Measurements from ENCODE around the gene MYL12B.
A peak's percentile ranks its signal among the peaks of the same experiment; 100 is the strongest.

Gene MYL12B

DNA sequence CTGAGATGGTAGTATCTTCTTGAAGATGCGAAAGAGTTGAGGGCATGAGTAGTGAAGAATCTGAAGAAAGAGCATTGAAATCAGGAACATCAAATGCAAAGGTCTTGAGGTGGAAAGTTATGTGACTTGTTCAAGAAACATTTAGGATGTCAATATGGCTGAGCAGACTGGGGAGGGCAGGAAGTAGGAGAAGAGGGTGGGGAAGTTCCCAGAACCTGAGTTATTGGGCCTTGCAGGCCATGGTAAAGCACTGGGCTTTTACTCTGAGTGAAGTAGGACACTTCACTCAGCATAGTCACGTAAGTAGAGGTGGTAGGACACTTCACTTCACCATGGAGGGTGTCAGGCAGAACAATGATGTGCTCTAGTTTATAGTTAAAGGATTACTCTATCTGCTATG, 26.1 kb upstream of the MYL12B start:
- no peak for DNase-seq (ENCODE audit: low spot score)

DNA sequence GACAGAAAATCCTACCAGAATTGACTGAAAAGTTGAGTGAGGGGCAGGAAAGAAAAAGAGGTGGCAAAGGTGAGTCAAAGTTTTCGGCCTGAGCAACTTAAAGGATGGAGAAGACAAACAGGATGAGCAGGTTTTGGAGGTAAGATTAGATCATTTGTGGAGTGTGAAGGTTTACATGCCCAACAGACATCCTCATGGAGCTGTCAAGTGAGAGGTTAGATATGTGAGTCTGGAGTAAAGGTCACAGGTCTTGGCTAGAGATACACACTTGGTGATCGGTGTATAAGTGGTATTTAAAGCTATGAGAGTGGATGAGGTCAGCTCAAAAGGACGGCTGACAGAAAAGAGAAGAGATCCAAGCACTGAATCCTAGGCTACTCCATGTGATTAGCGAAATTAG, 25.5 kb upstream of the MYL12B start:
- no peak for DNase-seq (ENCODE audit: low spot score)

DNA sequence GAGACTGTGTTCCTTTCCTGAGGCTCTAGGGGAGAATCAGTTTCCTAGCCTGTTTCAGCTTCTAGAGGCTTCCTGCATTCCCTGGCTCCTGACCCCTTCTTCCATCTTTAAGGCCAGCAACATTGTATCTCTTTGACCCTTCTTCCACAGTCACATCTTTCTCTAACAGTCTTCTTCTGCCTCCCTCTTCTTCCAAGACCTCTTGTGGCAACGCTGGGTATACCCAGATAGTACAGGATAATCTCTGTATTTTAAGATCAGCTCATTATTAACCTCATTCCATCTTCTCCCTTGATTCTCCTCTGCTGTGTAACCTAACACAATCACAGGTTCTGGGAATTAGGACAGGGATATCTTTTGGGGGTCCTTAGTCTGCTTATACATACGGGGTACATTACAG, 23.2 kb upstream of the MYL12B start:
- no peak for DNase-seq (ENCODE audit: low spot score)

DNA sequence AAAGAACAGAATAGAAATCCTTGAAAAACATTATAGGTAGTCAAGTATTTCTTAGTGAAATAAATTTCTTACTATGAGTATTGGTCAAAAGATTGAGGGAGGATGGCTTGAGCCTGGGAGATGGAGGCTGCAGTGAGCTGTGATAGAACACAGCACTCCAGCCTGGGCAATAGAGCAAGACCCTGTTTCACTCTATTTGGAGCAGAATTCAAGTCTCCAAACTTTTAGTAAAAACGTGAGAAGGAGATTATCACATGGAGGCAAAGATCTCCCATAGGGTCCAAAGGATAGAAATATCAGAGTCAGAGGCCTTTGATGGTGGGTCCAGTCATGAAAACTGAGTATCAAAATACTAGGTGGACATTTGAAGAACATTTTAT, 16.8 kb upstream of the MYL12B start:
- DNase-seq (ENCODE audit: low spot score): no peak

DNA sequence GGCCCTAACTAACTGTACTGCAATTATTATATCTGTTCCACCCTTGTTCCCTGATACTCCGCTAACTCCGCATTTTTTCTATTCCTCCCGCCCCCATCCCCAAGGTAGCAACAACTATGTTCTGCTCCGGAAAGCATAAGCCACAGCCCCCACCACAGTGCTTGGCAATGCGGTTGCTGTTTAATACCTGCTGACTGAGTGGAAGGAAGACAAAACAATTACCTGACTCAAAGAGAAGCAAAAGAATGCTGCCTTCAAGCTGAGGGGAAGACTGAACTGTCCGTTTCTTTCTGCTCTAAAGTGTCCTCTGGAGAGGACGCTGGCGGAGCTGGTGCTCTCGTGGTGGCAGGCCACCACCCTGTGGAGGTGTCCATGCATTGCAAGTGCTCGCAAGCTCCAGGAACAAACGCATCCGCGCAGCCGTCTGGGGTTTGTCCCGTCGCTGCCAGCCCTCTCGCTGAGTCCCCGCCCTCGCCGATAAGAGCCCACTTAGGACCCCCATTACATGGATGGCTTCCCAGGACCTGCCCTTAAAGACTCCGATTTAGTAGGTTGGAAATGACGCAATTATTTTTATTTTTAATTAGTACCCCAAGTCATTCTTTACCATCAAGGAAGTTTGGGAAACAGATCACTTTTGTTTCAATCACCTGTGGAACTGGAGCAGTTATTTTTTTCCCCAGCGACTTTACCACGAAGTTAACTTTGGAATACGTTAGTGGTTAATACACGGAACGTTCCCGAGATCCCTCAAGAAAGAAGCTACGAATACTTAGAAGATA, 15.9 kb upstream of the MYL12B start:
- peak; percentile 74 for DNase-seq (ENCODE audit: low spot score)

DNA sequence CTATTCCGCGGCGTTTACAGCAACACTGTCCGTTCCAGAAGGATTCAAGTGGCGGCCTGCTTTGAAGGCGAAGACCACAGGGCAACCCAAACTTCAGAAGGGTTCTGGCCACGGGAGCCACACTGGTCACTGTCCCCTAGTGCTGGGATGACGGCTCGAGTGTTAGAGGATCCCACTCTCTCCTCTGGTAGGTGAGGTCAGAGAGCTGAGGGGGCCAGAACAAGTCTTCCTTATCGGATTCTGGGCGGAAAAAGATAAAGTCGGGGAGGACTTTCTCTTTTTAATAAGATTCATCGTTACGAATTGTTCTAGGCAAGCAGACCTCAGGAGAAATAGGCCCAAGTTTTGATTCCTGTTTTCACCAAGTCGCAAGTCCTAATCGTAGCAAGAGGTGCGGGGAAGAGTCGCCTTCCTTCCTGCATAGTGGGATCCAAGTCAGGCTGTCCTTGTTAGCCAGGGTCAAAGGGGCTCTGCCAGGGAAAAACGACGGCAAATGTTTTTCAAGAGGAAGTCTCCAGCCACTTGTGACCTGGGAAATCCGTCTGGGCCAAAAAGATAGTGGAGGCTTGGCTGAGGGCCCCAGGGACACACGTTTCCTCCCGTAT, 15.2 kb upstream of the MYL12B start:
- no peak for DNase-seq (ENCODE audit: low spot score)

DNA sequence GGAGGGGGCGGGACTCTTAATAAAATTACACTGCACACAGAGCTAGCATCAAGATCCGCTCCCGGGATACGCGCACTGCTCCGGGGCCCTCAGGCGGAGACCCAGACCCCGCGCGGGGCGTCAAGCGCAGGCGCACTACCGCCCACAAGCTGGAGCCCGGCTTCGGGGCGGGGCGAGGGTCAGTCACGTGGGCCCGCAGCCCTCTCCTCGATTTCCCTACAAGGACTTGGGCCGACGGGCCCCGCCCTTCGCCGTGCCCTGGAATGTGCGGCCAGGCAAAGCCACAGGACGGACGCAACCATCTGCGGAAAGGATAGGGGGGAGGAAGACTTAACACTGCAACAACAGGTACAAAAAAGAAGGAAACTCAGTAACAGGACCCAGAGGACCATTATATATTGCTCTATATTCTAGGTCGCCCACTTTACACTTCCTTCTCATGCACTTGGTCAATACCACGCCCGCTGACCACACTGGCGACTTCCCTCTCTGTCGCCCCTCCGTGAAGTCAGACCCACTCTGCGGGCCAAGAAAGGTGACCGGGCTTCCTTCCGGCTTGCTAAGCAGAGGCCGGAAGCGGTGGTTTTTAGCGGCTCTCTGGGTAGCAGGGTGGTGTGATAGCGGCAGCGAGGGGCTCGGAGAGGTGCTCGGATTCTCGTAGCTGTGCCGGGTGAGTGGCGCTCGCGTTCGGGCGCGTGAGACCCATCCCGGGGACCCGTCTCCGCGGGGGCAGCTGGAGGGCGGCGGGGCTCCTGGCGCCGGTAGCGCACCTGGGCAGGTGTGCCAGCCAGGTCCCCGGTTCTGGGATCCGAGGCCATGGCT, 14.5 kb upstream of the MYL12B start, which contains the start of gene MYL12A:
MYL12A (plus strand) TSS at position 562 of the 822 bp plus-strand sequence. CDS start 5,447 bp downstream, outside the sequence.
- DNase-seq (ENCODE audit: low spot score): peak; percentile 90

DNA sequence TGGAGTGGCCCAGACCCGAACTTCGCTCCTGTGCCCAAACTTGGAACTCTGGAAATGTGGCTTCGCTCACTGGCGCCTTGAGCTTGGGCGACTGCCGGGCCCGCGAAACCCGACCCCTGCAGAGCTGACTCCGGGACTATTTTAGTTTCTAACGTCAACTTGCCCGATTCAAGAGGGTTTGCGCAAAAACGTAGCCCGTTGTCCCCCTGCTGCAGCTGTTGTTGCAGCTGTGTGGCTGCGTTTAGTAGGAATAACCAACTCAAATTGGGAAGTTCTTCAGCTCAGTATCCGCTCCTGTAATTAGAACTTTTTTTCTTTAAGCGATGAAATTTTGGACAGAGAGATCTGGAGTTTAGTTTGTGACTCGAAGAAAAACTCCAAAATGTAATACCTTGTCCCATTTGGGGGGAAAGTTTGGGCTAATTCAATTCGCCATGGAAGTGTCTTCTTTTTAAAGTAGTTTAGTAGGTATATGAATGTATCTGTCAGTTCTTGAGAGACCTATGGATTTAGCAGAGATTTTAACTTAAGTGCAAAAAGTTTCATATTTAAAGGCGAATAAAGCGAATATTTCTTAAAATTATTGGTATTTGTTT, 13.8 kb upstream of the MYL12B start:
- DNase-seq (ENCODE audit: low spot score): no peak

DNA sequence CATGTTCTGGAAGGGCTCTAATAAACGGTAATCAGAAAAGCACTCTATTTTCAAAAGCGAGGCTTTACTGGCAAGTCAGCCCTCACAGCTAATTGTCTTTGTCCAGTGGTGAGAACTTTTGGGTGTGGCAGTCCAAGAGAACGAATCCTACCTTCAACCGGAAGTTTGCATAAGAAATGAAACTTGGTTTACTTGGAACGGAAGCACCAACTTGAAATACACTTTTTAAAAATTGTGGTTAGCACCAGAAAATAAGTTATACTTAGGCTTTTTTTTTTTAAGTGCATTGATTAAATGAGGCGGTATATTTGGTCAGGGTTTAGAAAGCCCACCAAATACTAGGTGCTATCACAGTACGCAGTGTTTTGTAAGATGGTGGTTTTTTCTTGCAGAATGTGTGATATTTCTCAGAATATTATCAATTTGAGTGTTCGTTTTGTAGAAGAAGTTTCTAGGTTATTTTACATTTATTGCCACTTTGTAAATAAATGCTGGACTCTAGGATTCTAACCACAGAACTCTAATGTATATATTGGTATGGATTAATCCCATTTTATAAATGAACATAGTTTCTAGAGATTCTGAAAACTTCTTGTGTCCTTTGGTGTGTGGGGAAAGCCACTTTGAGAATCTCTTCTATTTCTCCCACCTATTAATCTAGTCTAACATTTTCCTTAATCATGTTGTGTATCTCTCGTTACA, 13.1 kb upstream of the MYL12B start:
- no peak for DNase-seq (ENCODE audit: low spot score)

DNA sequence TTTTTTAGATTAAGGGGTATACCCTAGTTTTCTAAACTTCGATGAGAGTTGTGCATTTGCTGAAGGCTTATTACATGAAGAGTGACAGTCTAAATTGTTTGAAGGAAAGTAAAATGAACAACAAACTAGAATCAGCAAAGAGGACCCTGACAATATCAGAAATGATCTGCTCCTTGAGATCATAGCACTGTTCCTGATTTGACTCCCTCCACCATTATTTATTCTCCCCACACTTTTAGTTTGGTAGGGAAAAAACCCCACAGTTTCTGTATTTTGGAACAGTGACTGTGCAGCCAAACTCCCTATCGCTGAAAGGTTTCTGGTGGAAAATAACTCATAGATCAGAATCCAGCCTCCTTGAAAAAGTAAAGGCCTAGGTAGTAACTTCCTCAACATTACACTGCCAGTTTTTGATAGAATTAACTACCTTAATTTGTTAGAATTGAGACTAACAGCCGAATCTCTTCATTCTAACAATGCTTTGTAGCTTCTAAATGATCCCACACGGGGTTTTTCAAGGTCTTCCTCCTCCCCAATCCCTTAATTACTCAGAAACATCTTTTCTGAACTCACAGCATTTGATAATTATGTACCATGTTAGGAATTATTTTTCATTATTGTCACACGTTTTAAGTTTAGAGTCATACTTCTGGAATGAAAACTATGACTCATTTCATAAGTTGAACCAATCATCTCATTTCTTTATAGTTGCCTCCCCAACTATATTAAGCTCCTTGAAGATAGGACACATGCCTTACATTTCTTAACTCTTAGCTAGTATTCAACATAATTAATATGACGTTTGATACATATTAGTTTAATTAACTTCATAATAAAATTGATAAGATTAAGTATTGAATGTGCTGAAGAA, 11.5 kb upstream of the MYL12B start:
- DNase-seq (ENCODE audit: low spot score): no peak

DNA sequence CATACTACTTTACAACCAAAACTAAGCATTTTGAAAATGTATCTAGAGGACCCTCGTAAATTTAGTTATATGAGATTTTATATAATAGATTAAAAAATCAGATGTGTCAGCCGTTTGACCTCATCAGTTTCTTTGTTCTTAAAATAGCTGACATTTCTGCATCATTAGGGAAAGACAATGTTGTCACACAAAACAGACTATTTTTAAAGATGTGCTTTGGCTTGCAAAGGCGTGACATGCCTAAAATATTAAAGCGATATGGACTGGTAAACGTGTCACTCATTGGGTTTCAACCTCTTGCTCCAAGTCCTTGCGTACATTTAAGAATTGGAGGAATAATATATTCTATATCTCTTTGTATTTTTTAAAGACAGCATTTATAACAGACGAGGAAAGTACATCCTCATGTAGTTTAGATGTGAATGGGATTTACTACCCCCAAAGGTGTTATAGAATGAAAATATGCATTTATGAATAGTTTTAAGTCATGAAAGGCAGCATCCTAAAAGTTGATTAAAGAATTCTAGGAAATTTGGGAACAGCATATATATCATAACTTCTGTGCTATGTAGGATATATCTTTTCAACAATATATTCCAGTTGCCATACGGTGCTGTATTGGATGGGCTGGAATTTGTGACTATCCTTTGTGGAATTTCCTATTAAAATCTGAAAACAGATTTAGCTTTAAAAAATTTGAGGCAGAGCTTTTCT, 10.5 kb upstream of the MYL12B start:
- DNase-seq (ENCODE audit: low spot score): no peak

DNA sequence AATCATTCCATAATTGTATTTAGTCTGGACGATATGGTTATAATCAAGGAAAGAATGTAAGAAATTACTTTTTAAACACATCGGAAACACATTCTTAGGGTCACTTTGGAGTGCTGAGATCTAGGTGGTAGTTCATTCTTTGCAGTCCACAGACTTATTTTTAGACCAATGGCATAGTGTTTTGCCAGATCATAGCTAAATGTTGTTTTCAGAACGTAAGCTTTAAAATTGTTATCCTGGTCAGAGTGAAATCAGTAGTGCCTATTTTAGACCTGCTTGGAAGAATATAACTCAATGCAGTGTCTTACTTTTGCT, 10.0 kb upstream of the MYL12B start:
- DNase-seq (ENCODE audit: low spot score): no peak

DNA sequence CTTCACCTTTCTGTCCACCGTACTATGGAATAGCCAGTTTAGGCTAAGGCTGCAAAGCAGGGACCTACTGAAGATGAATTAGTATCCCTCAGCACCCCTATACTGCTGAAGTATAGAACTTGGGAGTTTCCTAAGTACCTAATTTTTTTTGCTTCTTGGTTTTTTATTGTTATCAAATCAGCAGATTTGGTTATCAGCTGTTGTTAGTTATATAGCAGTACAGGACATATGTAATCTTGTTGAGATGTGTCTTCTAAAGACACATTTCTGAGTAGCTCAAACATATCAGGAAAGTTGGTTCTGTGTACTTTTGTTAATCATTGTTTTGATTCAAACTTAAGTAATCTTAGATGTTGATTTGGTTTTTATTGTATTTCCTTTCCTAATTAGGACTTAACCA, 9.1 kb upstream of the MYL12B start:
- DNase-seq (ENCODE audit: low spot score): no peak

DNA sequence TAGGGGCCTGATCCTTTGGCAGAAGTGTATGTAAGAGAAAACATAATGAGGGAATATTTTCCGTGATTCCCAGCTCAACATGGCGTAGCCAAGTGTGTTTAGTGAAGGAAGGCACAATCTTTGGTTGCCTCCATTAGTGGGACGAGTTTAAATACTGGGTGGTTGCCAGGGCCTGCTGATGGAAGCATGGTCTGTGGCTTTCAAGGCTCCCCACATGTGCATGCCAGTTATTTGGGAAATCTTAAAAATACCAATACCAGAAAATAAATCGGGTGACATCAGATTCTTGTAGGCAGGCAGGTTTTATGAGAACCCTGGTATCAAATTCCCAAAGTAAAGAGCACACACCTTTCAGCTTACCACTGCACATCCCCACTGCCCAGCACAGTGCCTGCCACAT, 7.2 kb upstream of the MYL12B start:
- DNase-seq (ENCODE audit: low spot score): no peak

DNA sequence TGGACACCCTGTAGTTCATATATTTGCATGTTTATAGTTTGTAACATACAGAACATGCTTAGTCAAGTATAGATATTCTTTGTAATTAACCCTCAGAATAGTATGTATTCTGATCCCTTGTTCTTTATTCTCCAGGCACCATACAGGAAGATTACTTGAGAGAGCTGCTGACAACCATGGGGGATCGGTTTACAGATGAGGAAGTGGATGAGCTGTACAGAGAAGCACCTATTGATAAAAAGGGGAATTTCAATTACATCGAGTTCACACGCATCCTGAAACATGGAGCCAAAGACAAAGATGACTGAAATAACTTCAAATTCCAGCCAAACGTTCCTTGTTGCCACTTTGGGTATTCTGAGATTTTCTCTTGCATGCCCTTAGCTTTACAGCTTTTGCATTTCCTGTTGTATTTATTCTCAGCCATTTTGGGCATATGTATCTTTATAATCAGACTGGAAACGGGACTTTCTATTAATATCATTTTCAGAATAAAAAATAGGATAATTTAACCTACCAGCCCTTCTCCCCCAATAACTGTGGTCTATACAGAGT, 6.2 kb upstream of the MYL12B start:
- DNase-seq (ENCODE audit: low spot score): no peak

DNA sequence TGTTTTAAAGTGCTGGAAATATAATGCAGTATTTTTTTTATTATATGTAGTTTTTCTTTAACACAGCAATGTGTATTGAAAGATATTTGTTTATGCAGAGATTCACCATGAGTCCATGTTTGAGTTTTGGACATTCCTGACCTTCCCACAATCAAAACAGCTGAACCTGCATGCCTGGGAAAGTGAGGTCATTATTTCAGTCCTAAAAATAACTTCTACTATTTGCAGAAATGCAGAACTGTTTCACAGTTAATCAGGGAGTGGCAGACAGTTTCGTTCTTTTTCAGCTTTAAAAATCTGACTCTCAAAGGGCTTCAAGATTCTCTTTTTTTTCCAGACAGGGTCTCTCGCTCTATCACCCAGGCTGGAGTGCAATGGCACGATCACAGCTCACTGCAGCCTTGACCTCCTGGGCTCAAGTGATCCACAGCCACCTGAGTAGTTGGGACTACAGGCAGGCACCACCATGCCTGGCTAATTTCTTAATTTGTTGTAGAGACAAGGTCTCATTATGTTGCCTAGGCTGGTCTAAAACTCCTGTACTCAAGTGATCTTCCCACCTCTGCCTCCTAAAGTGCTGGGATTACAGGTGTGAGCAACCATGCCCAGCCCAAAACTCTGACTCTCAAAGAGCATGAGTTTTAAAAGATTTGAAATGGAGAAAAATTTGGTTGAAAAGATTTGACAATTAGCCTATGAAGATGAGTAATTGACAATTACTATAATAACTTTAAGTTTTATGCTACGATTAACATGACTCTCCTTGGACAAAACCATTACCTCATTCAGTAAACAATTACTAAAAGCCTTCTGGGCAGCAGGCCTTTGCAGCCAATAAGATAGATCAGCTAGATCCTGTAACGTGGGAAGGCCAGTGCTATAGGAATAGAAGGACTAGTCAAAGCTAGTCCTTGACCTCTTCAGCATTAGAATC, 5.0 kb upstream of the MYL12B start:
- DNase-seq (ENCODE audit: low spot score): no peak

DNA sequence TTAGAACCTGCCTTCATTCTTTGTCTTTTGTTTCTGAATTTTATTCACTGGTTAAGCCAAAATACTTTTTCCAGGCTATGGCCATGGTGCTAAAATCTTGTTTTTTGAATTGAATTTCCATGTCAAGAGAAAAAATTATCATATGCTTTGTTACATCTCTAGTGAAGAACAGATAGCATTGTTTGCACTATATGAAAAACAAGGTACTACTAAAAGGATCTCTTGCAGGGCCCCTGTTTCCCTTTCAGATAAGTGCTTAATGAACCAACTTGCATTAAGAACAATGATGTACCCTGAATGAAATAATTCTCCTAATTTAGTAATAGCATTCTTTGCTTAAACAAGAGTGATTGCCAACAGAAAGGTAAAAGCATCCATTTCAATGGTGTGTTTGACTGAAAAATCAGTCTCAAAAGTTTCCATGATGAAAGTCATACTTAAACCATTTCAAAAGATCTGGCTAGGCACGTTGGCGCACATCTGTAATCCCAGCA, 4.3 kb upstream of the MYL12B start:
- no peak for DNase-seq (ENCODE audit: low spot score)

DNA sequence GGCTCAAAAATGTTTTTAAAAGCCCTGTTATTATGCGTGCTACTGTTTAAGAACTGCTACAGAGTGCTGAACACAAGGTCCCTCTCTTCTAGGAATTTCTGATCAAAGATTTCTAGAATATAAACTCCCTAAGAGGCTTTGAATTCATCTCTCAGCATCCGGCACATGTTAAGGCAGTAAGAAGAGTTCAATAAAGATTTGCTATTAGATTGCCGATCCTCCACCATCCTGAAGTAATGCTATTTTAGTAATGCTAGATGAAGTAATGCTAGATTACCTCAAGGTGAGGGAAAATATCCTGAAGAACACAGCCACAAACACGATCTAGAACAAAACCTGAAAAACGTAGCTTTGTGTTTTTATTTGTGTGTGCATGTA, 949 bp upstream of the MYL12B start:
- DNase-seq (ENCODE audit: low spot score): no peak
